H4 (cell line): ENCODE measurements around the gene DLG2. TPM values are rescaled to one million over a fixed set of nuclear protein-coding genes. Genes with fewer than 3 reads are reported as not detected.

Experiments
- DNase-seq: peaks from one replicate; pipeline ENCODE4 v3.0.0-alpha.2; 2015; ENCODE audit warnings: low spot score
- total RNA-seq: library from RNA; depleted of rRNA; stranded (reverse); fragments of >200 nt; shearing (Covaris generic); gene quantifications from 2 replicates; pipeline ENCODE4 v1.2.3, GENCODE V29; 2014; rRNA removed

The DLG2 gene
- total RNA-seq, 1 experiment from 2014 or later = 2.6 TPM

DNA sequence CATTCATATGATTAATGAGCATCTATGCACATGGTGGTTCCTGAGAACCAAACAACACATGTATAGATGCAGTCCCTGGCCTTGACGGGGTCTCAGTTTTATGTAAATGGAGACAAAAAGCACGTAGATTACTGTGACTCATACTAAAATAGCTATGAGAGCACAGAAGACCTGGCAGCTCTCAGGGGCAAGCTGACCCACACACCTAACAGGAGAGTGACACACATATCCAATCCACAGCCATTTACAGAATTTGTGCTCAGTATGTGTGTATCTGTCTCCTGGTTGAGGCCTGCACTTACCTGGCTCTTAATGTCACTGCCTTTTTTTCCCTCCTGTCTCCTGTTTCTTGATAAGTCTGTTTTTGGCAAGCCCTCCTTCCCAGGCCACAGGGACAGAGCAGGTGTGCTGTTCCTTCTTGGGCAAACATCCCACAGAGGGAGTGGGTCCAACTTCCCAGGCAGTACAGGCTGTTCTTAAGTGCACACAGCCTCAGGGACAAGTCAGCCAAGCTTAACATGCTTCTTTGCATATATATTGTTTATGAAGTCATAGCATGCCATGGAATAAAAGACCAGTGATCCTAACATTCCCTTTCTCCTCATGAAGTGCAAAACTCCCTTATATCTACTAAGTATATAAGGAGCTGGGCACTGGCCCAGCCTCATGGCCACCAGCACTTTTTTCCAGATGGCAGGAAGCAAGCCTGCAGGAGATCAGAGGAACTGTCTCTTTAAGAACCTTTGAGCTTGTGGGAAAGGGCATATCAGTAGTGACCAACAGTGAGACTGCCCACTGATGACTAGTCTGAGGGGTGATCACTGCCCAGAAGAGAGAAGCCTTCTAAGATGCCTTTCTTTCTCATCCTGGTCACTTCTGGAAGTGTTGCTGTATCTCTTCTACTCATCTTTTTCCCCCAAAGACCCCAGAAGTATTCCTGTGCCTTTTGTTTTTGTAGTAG, 2216.3 kb downstream of the DLG2 start:
- DNase-seq = no peak

DNA sequence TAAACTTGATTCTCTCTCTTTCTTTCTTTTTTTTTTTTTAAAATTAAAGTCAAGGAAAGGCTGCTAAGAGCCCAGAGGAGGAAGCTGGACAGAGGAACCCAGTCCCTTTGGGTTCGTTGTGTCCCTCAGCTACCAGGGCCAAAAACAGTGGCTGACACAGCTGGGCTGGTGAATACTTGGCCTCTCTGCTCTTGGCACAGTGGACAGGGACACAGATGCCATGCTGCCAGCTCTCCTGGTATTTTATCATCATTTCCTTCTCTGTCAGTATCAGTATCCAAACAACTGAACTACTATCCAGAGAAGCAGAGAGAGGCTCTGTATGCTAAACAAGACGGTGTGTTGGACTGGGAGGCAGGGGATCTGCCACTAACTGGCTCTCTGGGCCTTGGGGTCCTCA, 2217.3 kb downstream of the DLG2 start:
- DNase-seq = no peak

DNA sequence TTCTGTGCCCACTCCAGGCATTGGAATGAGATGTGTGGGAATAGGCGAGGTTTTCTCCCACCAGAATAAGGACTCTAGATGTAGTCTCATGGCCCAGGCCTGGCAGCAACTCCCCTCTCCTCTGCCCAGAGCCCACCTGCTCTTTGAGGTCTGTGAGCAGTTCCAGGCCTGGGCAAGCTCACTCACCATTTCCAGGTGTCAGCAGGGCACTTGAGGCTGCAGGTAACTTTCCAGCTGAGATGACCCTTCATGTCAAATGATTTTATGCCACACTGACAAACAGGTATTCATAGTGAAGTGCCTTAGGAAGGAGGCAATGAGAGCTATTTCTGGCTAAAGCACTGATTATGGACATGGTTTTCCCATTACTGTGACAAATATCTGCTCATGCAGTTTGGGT, 2217.7 kb downstream of the DLG2 start:
- DNase-seq = no peak

DNA sequence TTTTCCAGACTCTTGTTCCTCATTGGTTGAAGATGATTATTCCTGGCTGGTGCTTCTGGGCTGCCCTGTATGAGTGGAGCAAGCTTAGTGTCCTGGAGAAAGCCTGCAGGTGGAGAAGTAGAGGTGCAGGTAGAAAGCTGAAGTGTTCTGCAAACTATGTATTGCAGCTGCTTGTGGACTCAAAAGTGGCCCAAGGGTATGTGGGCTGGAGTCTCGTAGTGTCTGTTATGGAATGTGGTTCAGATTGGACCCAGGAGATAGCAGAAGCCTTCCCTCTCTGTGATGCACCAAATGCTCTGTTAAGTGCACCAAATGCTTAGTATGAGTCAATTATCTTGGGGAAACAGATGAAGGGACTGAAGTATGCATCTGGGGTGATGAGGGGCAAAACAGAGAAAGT, 2218.2 kb downstream of the DLG2 start:
- DNase-seq = no peak

Other genes with a start within 250 kb of the DLG2 start
- gene TMEM126B, start 1.2 kb upstream of the DLG2 start, total RNA-seq = 93.5 and 94.3 TPM in 2 replicates
- gene TMEM126A, start 20.6 kb upstream of the DLG2 start, total RNA-seq = 90.7 and 98.7 TPM in 2 replicates
- gene CREBZF, start 37.8 kb upstream of the DLG2 start, total RNA-seq = 18.5 and 20.4 TPM in 2 replicates
- gene CCDC89, start 58.9 kb upstream of the DLG2 start, total RNA-seq = not detected in 2 replicates
- 56.5 and 61.4 TPM in 2 replicates for gene SYTL2, start 183.8 kb upstream of the DLG2 start, total RNA-seq
- gene CCDC83, start 228.0 kb upstream of the DLG2 start, total RNA-seq = not detected in 2 replicates